ENCODE measurements around the gene RASGRP3. TPM values are rescaled to one million over a fixed set of nuclear protein-coding genes. Genes with fewer than 3 reads are reported as not detected.

Gene RASGRP3
- total and polyA plus RNA-seq, 12 donors = 2.5 to 23.8 (median 10.7) TPM

DNA sequence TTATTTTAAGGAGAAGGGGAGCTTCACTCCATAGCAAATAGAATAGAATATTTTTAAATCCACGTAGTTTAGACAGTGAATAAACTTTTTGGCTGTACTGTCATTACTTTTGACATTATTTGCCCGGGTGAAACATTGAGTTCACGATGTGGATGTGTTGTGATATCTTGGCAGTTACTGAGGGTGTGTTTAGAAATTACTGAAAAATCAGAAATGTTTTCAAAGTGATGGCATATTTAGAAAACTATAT, 123.4 kb downstream of the RASGRP3 start:
- no peak for TF ChIP-seq CTCF (IDR thresholded peaks at IDR 0.05)
- TF ChIP-seq POLR2A (IDR thresholded peaks at IDR 0.05) = no peak
- Histone ChIP-seq H3K4me1 (replicated peaks in 1 of 2) (peaks cover 5 to 22% of the 10 kb centered on the region in 2 donors), H3K27me3 (no peaks in the 10 kb centered on the region), H3K4me3 (peak overlapping the region in 2 of 4 donors; percentile 23 to 90), H3K36me3 (replicated peaks in 1 of 2) (peaks cover 0 to 4% of the 10 kb centered on the region in 2 donors), H3K27ac (peak overlapping the region in 3 of 5 donors; percentile 21 to 75 (median 70)), H3K9me3 (replicated peaks in 1 of 3) (no peaks in the 10 kb centered on the region)
- intact Hi-C loops (cut with DNase I) = no loop called here
- DNase-seq = no peak
- 11 to 19% (median 14%) methylated on average over 3 of the region's 3 CpGs for WGBS, 4 donors

GRCh38 chr2:33602201-33602830, 125.9 kb downstream of the RASGRP3 start:
- 74 to 83% (median 78%) methylated on average over 6 of the region's 6 CpGs for WGBS, 4 donors
- H3K4me3 ChIP-seq = no peak overlapping the region
- no peak for DNase-seq
- H3K9me3 ChIP-seq (replicated peaks in 1 of 3) = no peaks in the 10 kb centered on the region
- no peaks in the 10 kb centered on the region for H3K27me3 ChIP-seq
- intact Hi-C loops (cut with DNase I) = no loop called here
- H3K4me1 ChIP-seq (replicated peaks in 1 of 2) = peaks cover 4 to 15% of the 10 kb centered on the region in 2 donors
- TF ChIP-seq CTCF (IDR thresholded peaks at IDR 0.05) (no peak), POLR2A (IDR thresholded peaks at IDR 0.05) (no peak)
- no peak overlapping the region for H3K27ac ChIP-seq
- H3K36me3 ChIP-seq (replicated peaks in 1 of 2) = no peaks in the 10 kb centered on the region

- Histone ChIP-seq H3K27me3 (no peaks in the 10 kb centered on the region), H3K4me3 (no peak overlapping the region), H3K27ac (no peak overlapping the region), H3K36me3 (replicated peaks in 1 of 2) (no peaks in the 10 kb centered on the region), H3K4me1 (replicated peaks in 1 of 2) (peaks cover 0 to 4% of the 10 kb centered on the region in 2 donors), H3K9me3 (replicated peaks in 1 of 3) (no peaks in the 10 kb centered on the region)
- WGBS, 4 donors = 70 to 76% (median 73%) methylated on average over 3 of the region's 3 CpGs
- intact Hi-C loops (cut with DNase I) = no loop called here
- TF ChIP-seq CTCF (IDR thresholded peaks at IDR 0.05) (no peak), POLR2A (IDR thresholded peaks at IDR 0.05) (no peak)
- DNase-seq = no peak
Measured at GRCh38 chr2:33603416-33603815, 127.0 kb downstream of the RASGRP3 start.

- no peak for DNase-seq
- H3K9me3 ChIP-seq (replicated peaks in 1 of 3) = no peaks in the 10 kb centered on the region
- H3K4me3 ChIP-seq = no peak overlapping the region
- no peaks in the 10 kb centered on the region for H3K27me3 ChIP-seq
- 78 to 86% (median 79%) methylated on average over 6 of the region's 6 CpGs for WGBS, 4 donors
- H3K4me1 ChIP-seq (replicated peaks in 1 of 2) = peaks cover 0 to under 1% of the 10 kb centered on the region in 2 donors
- TF ChIP-seq POLR2A (IDR thresholded peaks at IDR 0.05) = no peak
- no peak for TF ChIP-seq CTCF (IDR thresholded peaks at IDR 0.05)
- H3K36me3 ChIP-seq (replicated peaks in 1 of 2) = no peaks in the 10 kb centered on the region
- intact Hi-C loops (cut with DNase I) = no loop called here
- H3K27ac ChIP-seq = peak overlapping the region in 1 of 5 donors; percentile 14
Measured at GRCh38 chr2:33605056-33605455, 128.6 kb downstream of the RASGRP3 start.

Data from adrenal gland (tissue), 12 donors.